ENCODE data around the gene MACROD1. TPM values are rescaled to one million over a fixed set of nuclear protein-coding genes. Genes with fewer than 3 reads are reported as not detected.
A peak's percentile ranks its signal among the peaks of the same experiment; 100 is the strongest.

MACROD1 gene
- polyA plus RNA-seq, 1 experiment = 8.1 TPM

DNA sequence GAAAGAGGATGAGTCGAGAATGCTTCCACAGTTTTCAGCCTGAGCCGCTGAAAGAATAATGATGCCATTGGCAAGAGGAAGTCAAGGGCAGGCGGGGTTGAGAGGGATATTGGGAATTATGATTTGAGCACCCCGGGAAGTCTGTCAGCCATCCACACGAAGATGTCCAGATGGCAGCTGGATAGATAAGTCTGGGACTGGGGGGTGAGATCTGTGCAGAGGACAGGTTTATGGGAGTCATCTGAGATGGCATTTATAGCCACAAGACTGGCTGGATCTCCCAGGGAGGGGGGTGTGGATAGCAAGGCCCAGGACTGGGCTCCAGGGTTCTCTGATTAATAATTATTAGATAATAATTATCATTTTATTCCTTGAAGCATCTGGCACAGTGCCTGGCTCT is 15.0 kb upstream of the MACROD1 start:
- DNase-seq (ENCODE audit: low read depth, low spot score) = no peak
- CTCF ChIA-PET = interaction anchor here (1.2 to 2.1 kb wide), 2 partner anchors 28 to 124 kb away, joined by 7 to 8 read pairs; no protein-coding TSS in a partner anchor
- no peak overlapping the region for H3K27ac ChIP-seq (ENCODE audit: low read depth, low read length)
- TF ChIP-seq, protein P1, sequence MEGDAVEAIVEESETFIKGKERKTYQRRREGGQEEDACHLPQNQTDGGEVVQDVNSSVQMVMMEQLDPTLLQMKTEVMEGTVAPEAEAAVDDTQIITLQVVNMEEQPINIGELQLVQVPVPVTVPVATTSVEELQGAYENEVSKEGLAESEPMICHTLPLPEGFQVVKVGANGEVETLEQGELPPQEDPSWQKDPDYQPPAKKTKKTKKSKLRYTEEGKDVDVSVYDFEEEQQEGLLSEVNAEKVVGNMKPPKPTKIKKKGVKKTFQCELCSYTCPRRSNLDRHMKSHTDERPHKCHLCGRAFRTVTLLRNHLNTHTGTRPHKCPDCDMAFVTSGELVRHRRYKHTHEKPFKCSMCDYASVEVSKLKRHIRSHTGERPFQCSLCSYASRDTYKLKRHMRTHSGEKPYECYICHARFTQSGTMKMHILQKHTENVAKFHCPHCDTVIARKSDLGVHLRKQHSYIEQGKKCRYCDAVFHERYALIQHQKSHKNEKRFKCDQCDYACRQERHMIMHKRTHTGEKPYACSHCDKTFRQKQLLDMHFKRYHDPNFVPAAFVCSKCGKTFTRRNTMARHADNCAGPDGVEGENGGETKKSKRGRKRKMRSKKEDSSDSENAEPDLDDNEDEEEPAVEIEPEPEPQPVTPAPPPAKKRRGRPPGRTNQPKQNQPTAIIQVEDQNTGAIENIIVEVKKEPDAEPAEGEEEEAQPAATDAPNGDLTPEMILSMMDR (IDR thresholded peaks at IDR 0.05; ENCODE audit: low read depth, low read length) = no peak
- POLR2A ChIA-PET = interaction anchor here (0.6 to 1.4 kb wide), 4 partner anchors 10 to 136 kb away, joined by 3 to 7 read pairs (median 6); partner anchors contain the start of genes PRDX5 and TRMT112
- H3K9me3 ChIP-seq (ENCODE audit: control insufficient read depth, insufficient read depth, low read length) = no peaks in the 10 kb centered on the region; the same call in 1 of the 2 replicates
- H3K27me3 ChIP-seq (ENCODE audit: control insufficient read depth, insufficient read depth, low read length) = no peaks in the 10 kb centered on the region
- H3K4me3 ChIP-seq (ENCODE audit: low read depth, low read length) = peak overlapping the region; percentile 1

DNA sequence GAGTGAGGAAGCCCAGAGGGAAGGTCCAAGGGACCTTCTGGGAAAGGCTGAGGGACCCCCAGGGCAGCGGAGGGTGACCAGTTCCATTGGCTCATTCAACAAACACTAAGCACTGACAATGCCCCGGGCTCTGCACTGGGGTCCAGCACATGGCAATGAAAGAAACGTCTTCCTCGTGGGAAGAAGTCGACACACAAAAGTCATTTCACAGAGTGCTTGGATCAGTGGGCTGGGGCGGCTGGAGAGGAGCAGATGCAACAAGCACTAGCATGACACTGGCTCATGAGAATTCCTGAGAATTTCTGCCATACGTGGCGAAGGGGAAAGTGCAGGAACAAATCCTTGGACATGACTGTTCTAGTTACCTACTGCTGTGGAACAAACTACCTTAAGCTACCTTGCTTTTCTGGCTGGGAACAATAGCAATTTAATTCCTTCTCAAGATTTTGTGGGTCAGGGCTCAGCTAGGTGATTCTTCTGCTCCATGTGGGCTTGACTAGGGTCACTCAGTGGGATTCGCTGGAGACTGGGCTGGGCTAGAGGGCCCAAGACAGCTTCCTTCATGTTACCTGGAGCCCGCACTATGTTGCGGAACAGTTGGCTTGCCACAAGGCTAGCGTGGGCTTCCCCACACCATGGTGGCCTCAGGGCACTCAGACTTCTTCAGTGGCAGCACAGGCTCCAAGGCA is 13.2 kb upstream of the MACROD1 start:
- DNase-seq (ENCODE audit: low read depth, low spot score) = no peak
- H3K27me3 ChIP-seq (ENCODE audit: control insufficient read depth, insufficient read depth, low read length) = no peaks in the 10 kb centered on the region
- no peak overlapping the region for H3K4me3 ChIP-seq (ENCODE audit: low read depth, low read length)
- no peak overlapping the region for H3K27ac ChIP-seq (ENCODE audit: low read depth, low read length)
- TF ChIP-seq, protein P1 (IDR thresholded peaks at IDR 0.05; ENCODE audit: low read depth, low read length) = no peak
- POLR2A ChIA-PET = no interaction called here
- peaks cover 6% of the 10 kb centered on the region for H3K9me3 ChIP-seq (ENCODE audit: control insufficient read depth, insufficient read depth, low read length)
- CTCF ChIA-PET = interaction anchor here (0.5 kb wide), 1 partner anchor 73 kb away, joined by 4 read pairs; no protein-coding TSS in a partner anchor

DNA sequence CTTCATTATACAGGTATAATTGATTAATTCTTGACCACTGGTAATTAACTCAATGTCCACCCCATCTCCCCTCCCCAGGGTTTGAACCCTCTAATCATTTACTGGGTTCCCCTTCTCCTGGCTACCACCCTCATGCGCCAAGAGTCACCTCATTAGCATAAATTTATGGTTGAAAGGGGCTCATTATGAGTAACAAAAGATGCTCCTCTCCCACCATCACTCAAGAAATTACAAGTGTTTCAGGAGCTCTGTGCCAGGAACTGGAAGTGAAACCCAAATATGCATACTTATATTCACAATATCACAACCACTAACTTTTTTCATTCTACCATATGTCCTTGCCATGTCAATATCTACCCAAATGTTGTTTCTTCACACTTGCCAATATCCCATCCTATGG is 12.3 kb upstream of the MACROD1 start:
- no peak overlapping the region for H3K27ac ChIP-seq (ENCODE audit: low read depth, low read length)
- no peak overlapping the region for H3K4me3 ChIP-seq (ENCODE audit: low read depth, low read length)
- DNase-seq (ENCODE audit: low read depth, low spot score) = no peak
- TF ChIP-seq, protein P1 (IDR thresholded peaks at IDR 0.05; ENCODE audit: low read depth, low read length) = no peak
- CTCF ChIA-PET = interaction anchor here (1.6 kb wide), 1 partner anchor 13 kb away, joined by 3 read pairs; no protein-coding TSS in a partner anchor
- peaks cover 13% of the 10 kb centered on the region for H3K9me3 ChIP-seq (ENCODE audit: control insufficient read depth, insufficient read depth, low read length)
- no peaks in the 10 kb centered on the region for H3K27me3 ChIP-seq (ENCODE audit: control insufficient read depth, insufficient read depth, low read length)
- POLR2A ChIA-PET = no interaction called here

DNA sequence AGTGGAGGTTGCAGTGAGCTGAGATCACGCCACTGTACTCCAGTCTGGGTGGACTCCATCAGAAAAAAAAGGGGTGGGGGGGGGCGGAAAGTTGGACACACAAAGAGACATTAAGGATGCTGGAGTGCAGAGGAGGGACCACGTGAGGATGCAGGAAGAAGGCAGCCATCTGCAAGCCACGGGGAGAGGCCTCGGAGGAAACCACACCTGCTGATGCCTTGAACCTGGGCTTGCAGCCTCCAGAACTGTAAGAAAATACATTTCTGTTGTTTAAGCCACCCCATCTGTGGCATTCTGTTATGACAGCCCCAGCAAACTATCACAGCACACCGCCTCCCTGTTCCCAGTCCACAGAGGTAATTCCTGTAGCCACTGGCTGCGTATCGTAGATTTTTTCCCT is 10.8 kb upstream of the MACROD1 start:
- no peak for DNase-seq (ENCODE audit: low read depth, low spot score)
- no peaks in the 10 kb centered on the region for H3K27me3 ChIP-seq (ENCODE audit: control insufficient read depth, insufficient read depth, low read length)
- ChIA-PET POLR2A (interaction anchor here (0.6 kb wide), 1 partner anchor 41 kb away, joined by 12 read pairs; no protein-coding TSS in a partner anchor), CTCF (interaction anchor here (0.6 to 1.6 kb wide), 2 partner anchors 12 to 306 kb away, joined by 3 to 4 read pairs; no protein-coding TSS in a partner anchor)
- no peak overlapping the region for H3K27ac ChIP-seq (ENCODE audit: low read depth, low read length)
- TF ChIP-seq, protein P1 (IDR thresholded peaks at IDR 0.05; ENCODE audit: low read depth, low read length) = no peak
- H3K4me3 ChIP-seq (ENCODE audit: low read depth, low read length) = no peak overlapping the region
- peaks cover 13% of the 10 kb centered on the region for H3K9me3 ChIP-seq (ENCODE audit: control insufficient read depth, insufficient read depth, low read length)

All from AG04450 (cell line).